Subcutaneous adipose tissue (tissue), 4 donors: ENCODE results near the gene MED16. TPM values are rescaled to one million over a fixed set of nuclear protein-coding genes. Genes with fewer than 3 reads are reported as not detected.

ENCODE experiments used
- small RNA-seq: library from RNA; depleted of rRNA; stranded (forward); fragments of <200 nt; gene quantifications from one replicate; pipeline ENCODE3, GENCODE V24; 2016
- total RNA-seq, 4 donors: library from RNA; depleted of rRNA; stranded (reverse); fragments of >200 nt; gene quantifications; one replicate each; pipeline ENCODE4 v1.1.0, GENCODE V29; 2016
- TF ChIP-seq, protein P1 (sequence below): fragments of 450-650 bp; IDR thresholded peaks from one replicate; pipeline ENCODE4 v1.5.1; 2016; ENCODE audit warnings: low read depth, mild to moderate bottlenecking, control low read depth, antibody characterized with exemption, moderate library complexity

Gene MED16
- total RNA-seq, 4 donors from 2014 or later = 18.4 to 38.4 (median 19.2) TPM

DNA sequence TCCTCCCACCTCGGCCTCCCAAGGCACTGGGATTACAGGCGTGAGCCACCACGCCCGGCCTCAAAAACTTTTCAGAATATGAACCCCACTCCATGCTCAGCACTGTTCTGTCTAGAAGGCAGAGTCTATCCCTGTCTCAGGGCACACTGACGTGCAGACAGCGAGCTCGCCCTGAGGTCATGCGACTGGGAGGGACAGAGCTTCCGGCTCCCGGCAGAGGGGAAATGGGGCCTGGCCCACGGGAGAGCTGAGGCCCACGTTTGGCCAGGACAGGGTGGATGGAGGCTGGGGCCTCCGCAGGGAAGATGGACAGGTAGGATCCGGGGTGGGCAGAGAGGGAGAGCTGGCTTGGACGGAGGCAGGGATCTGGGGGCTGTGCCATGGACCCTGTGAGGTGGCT, 68.1 kb downstream of the MED16 start:
- TF ChIP-seq, protein P1, sequence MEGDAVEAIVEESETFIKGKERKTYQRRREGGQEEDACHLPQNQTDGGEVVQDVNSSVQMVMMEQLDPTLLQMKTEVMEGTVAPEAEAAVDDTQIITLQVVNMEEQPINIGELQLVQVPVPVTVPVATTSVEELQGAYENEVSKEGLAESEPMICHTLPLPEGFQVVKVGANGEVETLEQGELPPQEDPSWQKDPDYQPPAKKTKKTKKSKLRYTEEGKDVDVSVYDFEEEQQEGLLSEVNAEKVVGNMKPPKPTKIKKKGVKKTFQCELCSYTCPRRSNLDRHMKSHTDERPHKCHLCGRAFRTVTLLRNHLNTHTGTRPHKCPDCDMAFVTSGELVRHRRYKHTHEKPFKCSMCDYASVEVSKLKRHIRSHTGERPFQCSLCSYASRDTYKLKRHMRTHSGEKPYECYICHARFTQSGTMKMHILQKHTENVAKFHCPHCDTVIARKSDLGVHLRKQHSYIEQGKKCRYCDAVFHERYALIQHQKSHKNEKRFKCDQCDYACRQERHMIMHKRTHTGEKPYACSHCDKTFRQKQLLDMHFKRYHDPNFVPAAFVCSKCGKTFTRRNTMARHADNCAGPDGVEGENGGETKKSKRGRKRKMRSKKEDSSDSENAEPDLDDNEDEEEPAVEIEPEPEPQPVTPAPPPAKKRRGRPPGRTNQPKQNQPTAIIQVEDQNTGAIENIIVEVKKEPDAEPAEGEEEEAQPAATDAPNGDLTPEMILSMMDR = no peak

DNA sequence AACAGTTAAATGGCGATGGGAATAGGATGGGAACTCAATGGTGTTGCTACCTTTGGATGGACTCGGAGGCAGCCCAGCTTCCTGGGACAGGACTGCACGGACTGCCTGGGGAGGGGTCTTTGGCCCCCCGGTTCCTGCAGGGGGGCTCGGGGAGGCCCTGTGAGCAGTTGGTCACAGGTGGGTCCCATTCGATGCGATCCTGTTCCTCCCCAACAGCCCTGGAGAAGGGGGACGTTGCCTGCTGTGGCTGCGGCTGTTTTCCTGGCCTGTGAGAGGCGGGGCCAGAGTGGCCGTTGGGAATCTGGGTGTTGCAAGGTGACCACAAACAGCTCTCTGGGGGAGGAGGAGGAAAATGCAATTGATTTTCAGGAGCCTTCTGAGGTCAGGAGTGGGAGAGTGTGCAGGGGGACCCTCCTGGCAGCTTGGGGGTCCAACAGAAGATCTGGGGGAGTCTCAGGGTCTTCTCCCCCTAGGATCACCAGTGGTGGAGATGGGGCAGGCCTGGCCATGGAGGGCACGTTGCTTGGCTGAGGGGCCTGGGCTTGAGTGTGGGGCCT, 69.3 kb downstream of the MED16 start:
- TF ChIP-seq, protein P1 = no peak

GRCh38 chr19:821825-822503, 71.0 kb downstream of the MED16 start, which contains the start of gene PLPPR3:
Gene PLPPR3, minus strand, starts transcription at chr19:821955. Its CDS starts 396 bp downstream, at chr19:821559.
- TF ChIP-seq, protein P1 = no peak

- TF ChIP-seq, protein P1 = no peak
Observed at GRCh38 chr19:821231-821824, 71.7 kb downstream of the MED16 start.

Small RNA genes within 50 kb of the gene (small RNA-seq; reads per million reads assigned to genes)
- gene RNU6-9 = not detected

Other genes starting within 250 kb of the MED16 start
- gene RNF126, start 230.0 kb downstream of the MED16 start, total RNA-seq = 10 to 100 TPM; 23.3 to 85.9 (median 31.1) TPM
- gene FSTL3, start 216.8 kb downstream of the MED16 start, total RNA-seq = 100 to 1,000 TPM in 2 of 4 donors, 10 to 100 TPM in 2; 54.5 to 124 (median 91.4) TPM
- gene PRSS57, start 197.7 kb downstream of the MED16 start, total RNA-seq = not detected
- gene PALM, start 184.3 kb downstream of the MED16 start, total RNA-seq = 100 to 1,000 TPM in 1 of 4 donors, 10 to 100 TPM in 3; 57.1 to 228 (median 77.4) TPM
- not detected for gene MISP, start 142.1 kb downstream of the MED16 start, total RNA-seq
- gene PTBP1, start 95.7 kb downstream of the MED16 start, total RNA-seq = 100 to 1,000 TPM in 1 of 4 donors, 10 to 100 TPM in 3; 77.5 to 108 (median 87.8) TPM
- gene PLPPR3, start 71.2 kb downstream of the MED16 start, total RNA-seq = not detected
- gene AZU1, start 65.3 kb downstream of the MED16 start, total RNA-seq = under 1 TPM in 1 of 4 donors, not detected in 3; 0.68 TPM
- not detected for gene PRTN3, start 52.2 kb downstream of the MED16 start, total RNA-seq
- 1 to 10 TPM in 2 of 4 donors, not detected in 2; 2.4 to 2.8 TPM for gene ELANE, start 40.9 kb downstream of the MED16 start, total RNA-seq
- 1,000 to 10,000 TPM; 1,847 to 6,869 (median 2,488) TPM for gene CFD, start 33.5 kb downstream of the MED16 start, total RNA-seq
- not detected for gene RNU6-9, start 297 bp upstream of the MED16 start, total RNA-seq
- 10 to 100 TPM; 24.1 to 37.3 (median 26.8) TPM for gene R3HDM4, start 20.0 kb upstream of the MED16 start, total RNA-seq
- gene KISS1R, start 24.1 kb upstream of the MED16 start, total RNA-seq = not detected
- 10 to 100 TPM in 2 of 4 donors, 1 to 10 TPM in 2; 5.5 to 13.9 (median 9.2) TPM for gene ARID3A, start 32.8 kb upstream of the MED16 start, total RNA-seq
- gene WDR18, start 91.2 kb upstream of the MED16 start, total RNA-seq = 10 to 100 TPM; 18.9 to 58.6 (median 30.7) TPM
- gene GRIN3B, start 107.2 kb upstream of the MED16 start, total RNA-seq = not detected
- gene TMEM259, start 127.9 kb upstream of the MED16 start, total RNA-seq = 100 to 1,000 TPM in 2 of 4 donors, 10 to 100 TPM in 2; 65.1 to 193 (median 94.0) TPM
- gene RNU6-2, start 128.3 kb upstream of the MED16 start, total RNA-seq = not detected
- 10 to 100 TPM; 32.1 to 86.8 (median 52.2) TPM for gene CNN2, start 133.4 kb upstream of the MED16 start, total RNA-seq
- 10 to 100 TPM in 3 of 4 donors, 1 to 10 TPM in 1; 3.4 to 35.2 (median 12.2) TPM for gene ABCA7, start 146.9 kb upstream of the MED16 start, total RNA-seq
- 10 to 100 TPM; 31.3 to 52.5 (median 44.0) TPM for gene ARHGAP45, start 174.0 kb upstream of the MED16 start, total RNA-seq
- 100 to 1,000 TPM in 3 of 4 donors, 10 to 100 TPM in 1; 81.8 to 302 (median 127) TPM for gene POLR2E, start 202.2 kb upstream of the MED16 start, total RNA-seq
- 1,000 to 10,000 TPM; 1,089 to 2,299 (median 1,463) TPM for gene GPX4, start 210.8 kb upstream of the MED16 start, total RNA-seq